ENCODE measurements around the gene QRSL1.

GRCh38 chr6:106705156-106705555 is 75.8 kb downstream of the QRSL1 start:
- TF ChIP-seq, protein P1, sequence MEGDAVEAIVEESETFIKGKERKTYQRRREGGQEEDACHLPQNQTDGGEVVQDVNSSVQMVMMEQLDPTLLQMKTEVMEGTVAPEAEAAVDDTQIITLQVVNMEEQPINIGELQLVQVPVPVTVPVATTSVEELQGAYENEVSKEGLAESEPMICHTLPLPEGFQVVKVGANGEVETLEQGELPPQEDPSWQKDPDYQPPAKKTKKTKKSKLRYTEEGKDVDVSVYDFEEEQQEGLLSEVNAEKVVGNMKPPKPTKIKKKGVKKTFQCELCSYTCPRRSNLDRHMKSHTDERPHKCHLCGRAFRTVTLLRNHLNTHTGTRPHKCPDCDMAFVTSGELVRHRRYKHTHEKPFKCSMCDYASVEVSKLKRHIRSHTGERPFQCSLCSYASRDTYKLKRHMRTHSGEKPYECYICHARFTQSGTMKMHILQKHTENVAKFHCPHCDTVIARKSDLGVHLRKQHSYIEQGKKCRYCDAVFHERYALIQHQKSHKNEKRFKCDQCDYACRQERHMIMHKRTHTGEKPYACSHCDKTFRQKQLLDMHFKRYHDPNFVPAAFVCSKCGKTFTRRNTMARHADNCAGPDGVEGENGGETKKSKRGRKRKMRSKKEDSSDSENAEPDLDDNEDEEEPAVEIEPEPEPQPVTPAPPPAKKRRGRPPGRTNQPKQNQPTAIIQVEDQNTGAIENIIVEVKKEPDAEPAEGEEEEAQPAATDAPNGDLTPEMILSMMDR (IDR thresholded peaks at IDR 0.05), result no peak
- TF ChIP-seq POLR2A (IDR thresholded peaks at IDR 0.05), result no peak
